ENCODE data around the gene ASF1B. TPM values are rescaled to one million over a fixed set of nuclear protein-coding genes. Genes with fewer than 3 reads are reported as not detected.

ASF1B gene
- total and polyA plus RNA-seq, 7 donors = 0.20 to 6.0 (median 0.93) TPM; not detected in 1

DNA sequence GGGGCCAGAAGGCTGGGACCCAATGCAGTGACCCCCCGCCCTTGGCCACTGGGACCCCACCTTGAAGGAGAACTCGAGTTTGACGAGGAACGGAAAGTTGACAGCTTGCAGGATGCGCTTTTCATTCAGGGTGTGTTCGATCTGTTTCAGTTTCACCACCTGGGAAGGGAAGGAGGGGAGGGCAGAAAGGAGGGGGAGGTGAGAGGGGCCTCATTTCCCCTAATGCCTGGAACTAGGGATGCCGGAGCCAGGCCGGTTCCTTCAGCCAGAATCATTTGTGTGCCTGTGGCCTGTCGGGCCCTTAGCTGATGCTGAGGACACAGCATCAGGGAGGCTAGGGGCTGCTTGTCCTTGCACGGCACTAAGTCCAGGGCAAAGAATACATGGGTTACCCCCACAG lies 33.6 kb downstream of the ASF1B start:
- WGBS, 3 donors = 83 to 89% (median 85%) methylated on average over 10 of the region's 10 CpGs
- no peak for ATAC-seq
- Histone ChIP-seq H3K27ac (peak overlapping the region; percentile 27), H3K9me3 (no peaks in the 10 kb centered on the region), H3K36me3 (ENCODE audit: insufficient read depth in 1 of 2, low read depth in 1 of 2) (peaks cover 3 to 97% of the 10 kb centered on the region in 2 donors), H3K4me1 (peaks cover 9% of the 10 kb centered on the region), H3K4me3 (no peak overlapping the region), H3K27me3 (ENCODE audit: insufficient read depth in 3 of 3, low read length in 2 of 3) (no peaks in the 10 kb centered on the region)
- intact Hi-C loops (cut with DNase I) = no loop called here
- TF ChIP-seq, protein P1, sequence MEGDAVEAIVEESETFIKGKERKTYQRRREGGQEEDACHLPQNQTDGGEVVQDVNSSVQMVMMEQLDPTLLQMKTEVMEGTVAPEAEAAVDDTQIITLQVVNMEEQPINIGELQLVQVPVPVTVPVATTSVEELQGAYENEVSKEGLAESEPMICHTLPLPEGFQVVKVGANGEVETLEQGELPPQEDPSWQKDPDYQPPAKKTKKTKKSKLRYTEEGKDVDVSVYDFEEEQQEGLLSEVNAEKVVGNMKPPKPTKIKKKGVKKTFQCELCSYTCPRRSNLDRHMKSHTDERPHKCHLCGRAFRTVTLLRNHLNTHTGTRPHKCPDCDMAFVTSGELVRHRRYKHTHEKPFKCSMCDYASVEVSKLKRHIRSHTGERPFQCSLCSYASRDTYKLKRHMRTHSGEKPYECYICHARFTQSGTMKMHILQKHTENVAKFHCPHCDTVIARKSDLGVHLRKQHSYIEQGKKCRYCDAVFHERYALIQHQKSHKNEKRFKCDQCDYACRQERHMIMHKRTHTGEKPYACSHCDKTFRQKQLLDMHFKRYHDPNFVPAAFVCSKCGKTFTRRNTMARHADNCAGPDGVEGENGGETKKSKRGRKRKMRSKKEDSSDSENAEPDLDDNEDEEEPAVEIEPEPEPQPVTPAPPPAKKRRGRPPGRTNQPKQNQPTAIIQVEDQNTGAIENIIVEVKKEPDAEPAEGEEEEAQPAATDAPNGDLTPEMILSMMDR (IDR thresholded peaks at IDR 0.05) = no peak
- DNase-seq = no peak

DNA sequence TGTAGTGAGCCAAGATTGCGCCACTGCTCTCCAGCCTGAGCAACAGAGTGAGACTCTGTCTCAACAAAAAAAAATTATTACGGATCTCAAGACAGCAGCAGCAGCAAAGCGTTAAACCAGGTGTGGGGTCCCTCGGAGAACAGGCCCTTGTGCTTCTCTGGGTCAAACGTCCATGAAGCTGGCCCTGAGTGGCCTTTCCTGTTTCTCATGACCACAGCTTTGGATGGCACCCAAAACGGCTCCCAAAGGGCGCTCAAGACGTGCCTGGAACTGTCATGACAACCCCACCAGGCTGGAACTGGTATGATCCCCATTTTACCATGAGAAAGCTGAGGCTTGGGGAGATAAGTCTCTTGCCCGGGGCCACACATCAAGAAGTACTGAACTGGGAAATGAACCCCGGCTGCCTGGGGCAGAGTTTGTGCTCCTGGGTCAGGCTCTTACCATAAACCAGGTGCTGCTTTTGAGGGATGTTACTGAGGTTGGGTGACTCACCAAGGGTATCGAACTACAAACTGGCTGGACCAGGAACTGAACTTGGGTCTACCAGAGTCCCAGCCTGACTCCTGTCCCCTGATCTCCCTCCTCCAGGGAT lies 34.2 kb downstream of the ASF1B start:
- no peak for DNase-seq
- 60 to 64% (median 62%) methylated on average over 11 of the region's 11 CpGs for WGBS, 3 donors
- TF ChIP-seq, protein P1 (IDR thresholded peaks at IDR 0.05) = no peak
- H3K27me3 ChIP-seq (ENCODE audit: insufficient read depth in 3 of 3, low read length in 2 of 3) = no peaks in the 10 kb centered on the region
- peaks cover 3 to 98% of the 10 kb centered on the region in 2 donors for H3K36me3 ChIP-seq (ENCODE audit: insufficient read depth in 1 of 2, low read depth in 1 of 2)
- peak overlapping the region; percentile 27 for H3K27ac ChIP-seq
- peak in 3 of 4 donors; percentile 17 to 23 (median 19) for ATAC-seq
- H3K4me1 ChIP-seq = peaks cover 3% of the 10 kb centered on the region
- no peaks in the 10 kb centered on the region for H3K9me3 ChIP-seq
- H3K4me3 ChIP-seq = no peak overlapping the region
- intact Hi-C loops (cut with DNase I) = no loop called here

DNA sequence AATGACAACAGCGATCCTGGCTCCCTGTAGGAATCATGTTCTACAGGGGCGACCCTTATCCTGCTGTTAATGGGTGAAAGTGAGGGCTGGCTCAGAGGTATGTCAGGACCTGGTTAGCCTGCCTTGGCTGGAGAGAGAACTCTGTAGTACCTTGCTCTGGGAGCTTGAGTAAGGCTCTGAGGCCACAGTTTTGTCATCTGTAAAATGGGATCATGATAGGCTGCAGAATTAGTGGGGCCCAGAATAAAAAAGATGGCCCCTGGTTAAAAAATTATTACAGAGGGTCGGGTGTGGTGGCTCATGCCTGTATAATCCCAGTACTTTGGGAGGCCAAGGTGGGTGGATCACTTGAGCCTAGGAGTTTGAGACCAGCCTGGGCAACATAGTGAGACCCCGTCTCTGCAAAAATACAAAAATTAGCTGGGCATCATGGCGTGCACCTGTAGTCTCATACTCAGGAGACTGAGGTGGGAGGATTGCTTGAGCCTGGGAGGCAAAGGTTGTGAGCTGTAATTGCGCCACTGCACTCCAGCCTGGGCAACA lies 35.3 kb downstream of the ASF1B start:
- Histone ChIP-seq H3K27me3 (ENCODE audit: insufficient read depth in 3 of 3, low read length in 2 of 3) (no peaks in the 10 kb centered on the region), H3K4me3 (no peak overlapping the region), H3K9me3 (no peaks in the 10 kb centered on the region), H3K4me1 (no peaks in the 10 kb centered on the region), H3K27ac (no peak overlapping the region), H3K36me3 (ENCODE audit: insufficient read depth in 1 of 2, low read depth in 1 of 2) (peaks cover 3 to 98% of the 10 kb centered on the region in 2 donors)
- WGBS, 3 donors = 95 to 97% (median 95%) methylated on average over 6 of the region's 6 CpGs
- DNase-seq (no peak), ATAC-seq (no peak)
- intact Hi-C loops (cut with DNase I) = no loop called here
- TF ChIP-seq, protein P1 (IDR thresholded peaks at IDR 0.05) = no peak

DNA sequence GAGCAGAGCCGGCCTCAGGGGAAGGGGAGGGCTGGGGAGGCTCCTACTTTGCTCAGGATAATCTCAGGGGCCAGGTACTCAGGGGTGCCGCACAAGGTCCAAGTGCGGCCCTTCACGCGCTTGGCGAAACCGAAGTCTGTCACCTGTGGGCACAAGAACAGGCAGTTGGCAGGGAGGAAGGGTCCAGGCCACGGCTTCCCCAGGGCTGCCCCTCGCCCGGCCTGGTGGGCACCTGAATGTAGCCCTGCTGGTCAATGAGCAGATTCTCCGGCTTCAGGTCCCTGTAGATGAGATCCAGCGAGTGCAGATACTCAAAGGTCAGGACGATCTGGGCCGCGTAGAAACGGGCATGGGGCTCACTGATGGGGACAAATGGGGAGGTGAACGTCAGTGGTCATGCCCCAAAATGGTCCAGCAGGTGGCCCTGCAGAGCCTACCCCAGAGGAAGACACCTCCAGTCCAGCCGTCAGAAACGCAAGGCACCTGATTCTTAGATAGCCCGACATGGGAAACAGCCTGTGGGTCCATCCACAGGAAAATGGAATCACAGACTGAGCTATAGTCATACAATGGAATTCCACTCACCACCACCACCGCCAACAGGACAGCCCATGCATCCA lies 38.7 kb downstream of the ASF1B start:
- Histone ChIP-seq H3K27ac (no peak overlapping the region), H3K36me3 (ENCODE audit: insufficient read depth in 1 of 2, low read depth in 1 of 2) (peaks cover 3 to 70% of the 10 kb centered on the region in 2 donors), H3K4me3 (no peak overlapping the region), H3K9me3 (peaks cover 10% of the 10 kb centered on the region), H3K27me3 (ENCODE audit: insufficient read depth in 3 of 3, low read length in 2 of 3) (no peaks in the 10 kb centered on the region), H3K4me1 (no peaks in the 10 kb centered on the region)
- intact Hi-C loops (cut with DNase I) = no loop called here
- ATAC-seq = peak; percentile 23 to 52 (median 34)
- DNase-seq = no peak
- TF ChIP-seq, protein P1 (IDR thresholded peaks at IDR 0.05) = peak; percentile 18
- WGBS, 3 donors = 73 to 78% (median 73%) methylated on average over 21 of the region's 21 CpGs
